GM11168 (cell line): Measurements from ENCODE around the gene MB21D2.

Experiments used
- in situ Hi-C: fragments of 300-500 bp; cut with MboI; formaldehyde crosslinking; loops from one replicate; pipeline ENCODE4 v1.12.0; 2022; ENCODE audit warnings: low sequenced_read_pairs; ENCODE audit not compliant: unreplicated experiment

The MB21D2 gene

DNA sequence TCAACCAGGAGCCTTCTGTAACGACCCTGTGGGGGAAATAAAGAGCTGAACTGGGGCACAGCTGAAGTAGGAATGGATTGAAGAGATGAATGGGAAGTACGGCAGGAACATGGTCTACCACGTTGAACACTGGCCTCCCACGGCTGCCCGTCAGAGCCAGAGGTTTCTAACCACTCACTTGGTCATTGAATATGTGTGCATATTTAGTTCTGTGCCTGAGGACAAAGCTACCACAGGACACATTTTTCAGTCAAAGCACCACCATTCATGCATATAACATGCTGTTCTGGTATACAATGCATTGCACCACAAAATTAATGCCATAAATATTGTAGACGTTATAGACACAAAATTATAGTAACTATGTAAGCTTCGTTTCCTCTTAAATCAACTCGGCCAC is 75.5 kb downstream of the MB21D2 start:
- in situ Hi-C loops: no loop called here

DNA sequence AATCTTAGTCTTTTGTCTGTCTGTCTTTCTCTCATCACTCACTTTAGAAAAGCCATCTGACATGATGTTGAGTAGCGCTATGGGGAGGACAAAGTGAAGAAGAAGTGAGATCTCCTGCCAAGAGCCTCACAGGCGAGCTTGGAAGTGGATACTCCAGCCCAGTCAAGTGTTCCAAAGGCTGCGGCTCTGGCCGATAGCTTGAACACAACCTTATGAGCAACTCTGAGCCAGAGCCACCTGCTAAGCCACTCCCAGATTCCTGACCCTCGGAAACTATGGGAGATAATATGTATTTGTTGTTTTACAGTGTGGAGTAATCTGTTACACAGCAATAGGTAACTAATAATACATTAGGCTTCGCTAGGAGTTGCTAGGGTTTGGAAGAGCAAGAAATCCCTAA is 76.2 kb downstream of the MB21D2 start:
- in situ Hi-C loops: no loop called here

DNA sequence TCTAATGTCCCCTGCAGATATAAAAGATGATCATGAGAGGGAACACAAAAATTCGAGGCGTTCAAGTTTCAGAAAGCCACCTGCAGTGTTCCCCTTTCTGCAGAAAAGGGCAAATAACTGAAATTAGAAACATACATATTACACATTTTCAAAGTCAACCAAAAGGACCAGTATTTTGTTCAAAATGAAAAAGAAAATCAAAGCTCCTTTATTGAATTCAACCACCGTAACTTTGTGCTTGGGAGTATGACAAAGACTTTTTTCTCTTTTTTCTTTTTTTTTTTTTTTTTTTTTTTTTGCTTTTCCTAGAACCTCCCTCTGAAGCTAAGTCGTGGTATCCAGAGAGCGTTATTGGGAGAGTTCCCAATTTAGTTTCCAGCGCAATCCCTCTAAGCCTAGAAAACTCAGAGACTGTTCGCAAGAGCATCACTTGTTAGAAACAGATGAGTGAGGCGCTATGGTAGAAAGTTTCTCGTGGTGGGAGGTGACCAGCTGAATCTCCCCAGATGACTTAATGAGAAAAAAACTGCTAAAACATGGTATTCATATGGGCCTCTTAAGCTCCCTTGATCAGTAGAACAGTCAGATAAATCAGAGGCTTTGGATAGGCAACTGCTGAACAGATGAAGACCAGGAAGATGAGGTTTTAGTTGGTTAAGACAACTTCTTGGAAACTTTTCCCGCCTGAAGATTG is 77.4 kb downstream of the MB21D2 start:
- in situ Hi-C loops: no loop called here

DNA sequence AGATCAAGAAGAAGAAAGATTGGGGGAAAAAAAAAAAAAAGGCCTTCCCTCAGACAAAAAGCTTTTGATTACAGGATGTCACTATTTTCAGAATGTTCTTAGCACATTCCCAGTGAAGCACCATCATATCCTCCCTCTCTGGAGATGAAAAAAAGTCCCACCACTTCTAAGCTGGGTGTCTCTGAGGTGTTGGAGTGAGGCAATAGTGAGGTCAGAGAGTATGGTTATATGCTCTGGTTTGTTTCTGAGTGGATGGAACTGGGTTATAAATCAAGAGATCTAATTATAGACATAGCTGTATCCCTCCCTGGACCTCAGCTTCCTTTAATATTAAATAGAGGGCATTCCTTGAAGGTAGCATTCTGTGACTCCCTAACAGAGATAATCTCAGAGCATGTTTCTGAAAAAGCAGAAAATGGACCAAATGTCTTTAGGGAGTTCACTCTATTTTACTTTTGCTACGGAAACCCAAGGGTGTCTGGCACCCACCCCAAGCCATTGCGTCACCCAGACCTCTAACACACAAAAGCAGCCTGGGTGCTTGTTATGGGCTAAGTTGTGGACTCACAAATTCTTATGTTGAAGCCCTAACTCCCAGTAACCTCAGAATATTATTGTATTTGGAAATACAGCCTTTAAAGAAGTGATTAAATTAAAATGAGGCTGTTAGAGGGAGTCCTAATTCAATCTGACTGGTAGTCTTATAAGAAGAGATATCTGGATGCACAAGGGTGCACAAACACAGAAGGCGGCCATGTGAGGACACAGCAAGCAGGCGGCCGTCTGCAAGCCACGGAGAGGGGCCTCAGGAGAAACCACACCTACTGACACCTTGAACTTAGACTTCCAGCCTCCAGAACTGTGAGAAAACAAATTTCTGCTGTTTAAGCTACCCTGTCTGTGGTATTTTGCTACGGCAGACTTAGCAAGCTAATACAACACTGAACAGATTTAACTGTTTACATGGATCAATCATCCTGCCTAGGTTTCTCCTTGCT is 81.5 kb downstream of the MB21D2 start:
- in situ Hi-C loops: loop anchor here (10.0 kb wide), 1 partner anchor 59 kb away; no protein-coding TSS in a partner anchor

DNA sequence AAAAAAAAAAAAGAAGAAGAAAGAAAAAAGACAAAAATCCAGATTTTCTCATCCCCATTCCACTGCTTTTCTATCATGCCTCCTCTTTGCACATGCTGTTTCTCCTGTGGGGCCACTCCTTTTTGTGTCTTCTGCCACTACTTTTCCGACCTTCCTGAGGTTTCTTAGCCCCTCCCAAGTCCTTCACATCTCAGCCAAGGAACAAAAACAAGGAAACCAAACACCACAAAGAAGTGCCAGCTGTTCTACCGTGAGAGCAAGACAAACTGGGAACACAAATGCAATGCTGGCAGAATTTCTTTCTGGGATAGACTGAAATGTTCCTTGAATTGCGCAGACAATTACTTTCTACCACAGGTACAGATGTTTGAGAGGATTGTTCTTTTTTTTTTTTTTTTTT is 83.2 kb downstream of the MB21D2 start:
- in situ Hi-C loops: loop anchor here (10.0 kb wide), 1 partner anchor 60 kb away; no protein-coding TSS in a partner anchor

DNA sequence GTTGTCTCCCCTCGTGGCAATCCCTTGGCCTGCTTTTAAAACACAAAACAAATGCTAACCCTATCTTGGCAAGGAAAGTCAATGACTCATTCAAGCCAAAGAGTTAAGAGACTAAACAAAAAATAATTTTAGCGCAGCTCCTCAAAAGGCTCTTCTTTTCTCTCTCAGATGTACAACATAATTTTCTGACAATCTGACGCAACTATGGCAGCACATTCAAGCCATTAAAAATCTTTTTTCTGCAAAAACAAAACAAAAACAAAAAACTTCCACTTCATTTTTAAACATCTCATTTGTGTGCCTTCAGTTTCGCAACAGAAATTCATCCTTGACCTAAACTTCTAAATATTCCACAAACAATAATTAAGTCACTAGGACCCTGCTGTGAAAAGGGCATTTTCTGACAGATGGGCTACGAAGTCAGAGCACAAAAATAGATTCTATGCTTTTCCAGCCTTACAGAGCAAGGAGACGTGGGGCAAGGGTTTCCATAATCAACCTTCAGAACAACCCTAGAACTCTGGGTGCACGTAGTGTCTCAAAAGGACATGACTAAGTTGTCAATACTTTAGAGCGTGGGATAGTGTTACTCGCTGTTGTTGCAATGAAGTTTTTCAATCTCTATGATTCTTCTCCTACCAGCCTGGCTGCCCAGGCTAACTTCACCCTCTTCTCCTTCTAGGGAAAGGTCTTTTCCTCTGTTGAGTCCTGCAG is 84.3 kb downstream of the MB21D2 start:
- in situ Hi-C loops: loop anchor here (10.0 kb wide), 1 partner anchor 61 kb away; no protein-coding TSS in a partner anchor

DNA sequence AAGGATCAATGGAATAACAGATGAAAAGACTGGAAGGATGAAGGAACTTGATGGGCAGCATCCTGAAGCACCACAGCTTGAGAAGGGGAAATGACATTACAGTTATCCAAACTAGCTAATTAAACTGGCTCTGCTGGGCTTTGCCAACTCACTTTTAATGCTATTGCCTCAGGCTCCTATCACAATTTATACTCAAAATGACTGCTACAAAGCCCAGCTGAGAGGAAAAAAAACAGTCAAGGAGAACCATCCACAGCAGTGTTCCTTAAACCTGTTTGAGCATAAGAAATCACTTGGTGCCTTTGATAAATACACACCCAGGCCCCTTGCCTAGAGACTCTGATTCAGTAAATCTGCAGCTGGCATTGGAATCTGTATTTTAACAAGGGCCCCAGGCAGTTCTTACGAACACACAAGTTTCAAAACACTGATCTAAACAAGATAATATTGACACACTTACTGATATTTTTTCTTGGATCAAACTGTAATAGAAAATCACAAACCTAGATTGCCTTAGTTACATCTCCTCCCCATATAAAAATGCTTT is 85.8 kb downstream of the MB21D2 start:
- in situ Hi-C loops: loop anchor here (10.0 kb wide), 1 partner anchor 63 kb away; no protein-coding TSS in a partner anchor

DNA sequence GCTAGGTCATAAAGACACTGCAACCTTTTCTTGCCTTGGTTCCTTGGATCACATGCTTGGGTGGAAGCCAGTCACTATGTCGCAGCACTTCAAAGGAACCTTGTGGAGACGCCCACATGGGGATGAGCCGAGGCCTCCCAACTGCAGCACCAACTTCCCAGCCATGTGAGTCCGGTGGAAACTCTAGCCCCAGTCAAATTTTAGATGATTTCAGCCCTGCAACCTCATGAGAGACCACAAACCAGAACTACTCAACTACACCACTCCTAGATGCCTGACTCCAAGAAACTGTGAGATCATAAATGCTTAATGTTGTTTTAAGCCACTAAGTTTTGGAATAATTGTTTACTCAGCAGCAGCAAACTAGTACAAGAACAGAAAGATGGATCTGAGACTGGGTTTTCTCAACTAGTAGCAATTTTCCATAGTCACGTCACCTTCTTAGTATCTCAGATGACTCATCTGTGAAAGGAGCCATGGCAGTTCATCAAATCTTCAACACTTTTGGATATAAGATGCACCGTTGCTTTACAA is 86.5 kb downstream of the MB21D2 start:
- in situ Hi-C loops: loop anchor here (10.0 kb wide), 1 partner anchor 64 kb away; no protein-coding TSS in a partner anchor

DNA sequence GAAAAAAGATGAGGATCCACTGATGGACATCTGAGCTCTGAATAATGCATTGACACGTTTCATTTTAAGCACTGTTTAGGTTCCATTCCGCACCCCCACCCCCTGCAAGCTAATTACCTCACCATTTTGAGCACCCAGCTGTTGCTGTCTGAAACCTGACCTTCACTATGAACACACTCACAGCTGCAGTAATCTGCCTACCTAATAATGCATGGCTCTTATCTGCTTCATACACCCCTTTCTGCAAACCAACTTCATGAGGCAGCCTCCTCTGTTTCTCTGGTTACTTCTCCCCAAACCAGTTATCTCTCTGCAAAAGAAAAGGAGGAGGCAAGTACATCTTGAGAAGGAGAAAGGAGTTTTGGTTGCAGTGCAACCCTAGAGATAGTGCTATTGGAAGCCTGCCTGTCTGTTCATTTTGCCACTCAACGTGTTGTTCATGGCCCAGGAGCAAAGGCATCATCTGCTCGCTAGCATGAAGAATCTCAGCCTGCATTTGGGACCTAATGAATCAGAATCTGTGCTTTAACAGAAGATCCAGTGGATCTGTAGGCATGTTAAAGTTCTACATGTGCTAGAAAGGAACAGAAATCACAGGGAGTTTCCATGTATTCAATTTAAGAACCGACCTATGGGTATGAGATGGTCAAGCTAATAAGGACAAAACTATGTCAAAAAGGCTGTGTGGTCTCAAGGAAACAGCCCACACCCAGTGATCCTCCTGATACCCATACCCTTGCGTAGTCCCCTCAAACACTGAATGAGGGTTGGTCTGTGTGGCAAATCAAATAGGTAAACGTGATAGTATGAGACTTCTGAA is 87.2 kb downstream of the MB21D2 start:
- in situ Hi-C loops: loop anchor here (10.0 kb wide), 1 partner anchor 64 kb away; no protein-coding TSS in a partner anchor

DNA sequence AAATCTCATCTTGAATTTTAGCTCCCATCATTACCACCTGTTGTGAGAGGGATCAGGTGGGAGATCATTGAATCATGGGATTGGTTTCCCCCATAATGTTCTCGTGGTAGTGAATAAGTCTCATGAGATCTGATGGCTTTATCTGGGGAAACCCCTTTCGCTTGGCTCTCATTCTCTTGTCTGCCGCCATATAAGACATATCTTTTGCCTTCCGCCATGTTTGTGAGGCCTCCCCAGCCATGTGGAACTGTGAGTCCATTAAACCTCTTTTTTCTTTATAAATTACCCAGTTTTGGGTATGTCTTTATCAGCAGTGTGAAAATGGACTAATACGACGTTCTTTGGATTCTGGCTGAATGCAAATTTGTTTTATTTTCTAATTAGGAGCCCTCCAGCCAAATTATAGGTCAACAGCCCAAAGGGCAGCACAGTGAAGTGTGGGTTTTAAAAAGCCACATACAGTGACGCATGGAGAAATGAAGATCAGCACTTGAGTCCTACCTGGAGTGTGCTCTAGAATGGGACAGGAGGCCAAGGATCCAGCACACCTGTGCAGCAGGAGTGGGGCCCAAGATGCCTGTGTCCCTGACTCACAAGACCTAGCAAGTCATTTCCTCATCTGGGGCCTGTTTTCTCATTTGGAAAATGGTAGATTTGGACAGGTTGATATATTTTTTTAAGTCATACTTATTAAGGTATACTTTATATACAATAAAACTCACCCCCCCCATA is 89.6 kb downstream of the MB21D2 start:
- in situ Hi-C loops: no loop called here

DNA sequence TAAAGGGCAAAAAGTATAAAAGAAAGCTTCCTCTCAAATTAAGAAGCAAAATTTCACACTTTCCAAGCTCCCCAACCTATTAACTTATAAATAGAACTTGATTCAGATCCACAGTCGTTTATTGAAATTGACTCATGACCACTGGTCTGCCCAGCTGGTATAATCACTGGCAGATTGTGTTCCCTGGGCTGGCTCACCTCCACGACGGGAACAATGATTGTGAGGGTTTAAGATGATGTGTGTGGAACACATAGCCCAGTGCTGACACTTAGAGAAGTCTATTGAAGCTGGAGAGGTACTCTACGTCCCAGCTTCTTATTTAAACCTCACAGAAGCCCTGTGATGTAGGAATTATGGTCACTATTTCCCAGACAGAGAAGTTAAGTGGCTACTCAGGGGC is 90.4 kb downstream of the MB21D2 start:
- in situ Hi-C loops: no loop called here

DNA sequence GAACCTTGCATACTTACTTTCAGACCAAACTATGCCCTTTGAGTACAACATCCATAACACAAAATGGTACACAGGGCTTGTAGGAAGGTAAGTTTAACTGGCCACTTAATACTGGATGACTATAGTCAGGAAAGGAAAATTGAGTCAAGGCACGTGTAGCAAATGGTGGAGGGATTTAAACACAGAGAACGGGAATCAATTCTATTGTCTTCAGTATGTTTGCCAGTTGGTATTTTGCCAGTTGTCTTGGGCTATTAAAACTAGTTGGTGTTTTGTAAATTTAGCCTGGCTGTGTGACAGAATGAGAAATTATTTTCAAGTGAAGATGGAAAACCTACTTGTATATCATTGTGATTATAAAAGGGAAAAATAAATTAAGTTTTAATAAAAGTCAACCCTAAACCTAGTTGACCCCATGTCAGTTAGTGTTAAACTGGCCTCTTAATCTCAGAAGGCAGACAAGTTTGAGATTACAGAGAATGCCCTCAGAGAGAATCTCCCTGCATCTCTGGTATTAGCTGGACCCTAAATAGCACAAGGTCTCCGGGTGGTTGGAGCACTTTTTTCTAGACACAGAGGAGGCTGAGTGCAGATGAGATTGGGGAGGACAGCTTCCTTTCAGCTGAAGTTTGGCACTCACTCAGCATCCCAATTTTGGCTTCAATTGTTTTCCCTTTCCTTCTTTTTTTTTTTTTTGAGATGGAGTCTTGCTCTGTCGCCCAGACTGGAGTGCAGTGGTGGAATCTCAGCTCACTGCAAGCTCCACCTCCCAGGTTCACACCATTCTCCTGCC is 91.2 kb downstream of the MB21D2 start:
- in situ Hi-C loops: no loop called here

DNA sequence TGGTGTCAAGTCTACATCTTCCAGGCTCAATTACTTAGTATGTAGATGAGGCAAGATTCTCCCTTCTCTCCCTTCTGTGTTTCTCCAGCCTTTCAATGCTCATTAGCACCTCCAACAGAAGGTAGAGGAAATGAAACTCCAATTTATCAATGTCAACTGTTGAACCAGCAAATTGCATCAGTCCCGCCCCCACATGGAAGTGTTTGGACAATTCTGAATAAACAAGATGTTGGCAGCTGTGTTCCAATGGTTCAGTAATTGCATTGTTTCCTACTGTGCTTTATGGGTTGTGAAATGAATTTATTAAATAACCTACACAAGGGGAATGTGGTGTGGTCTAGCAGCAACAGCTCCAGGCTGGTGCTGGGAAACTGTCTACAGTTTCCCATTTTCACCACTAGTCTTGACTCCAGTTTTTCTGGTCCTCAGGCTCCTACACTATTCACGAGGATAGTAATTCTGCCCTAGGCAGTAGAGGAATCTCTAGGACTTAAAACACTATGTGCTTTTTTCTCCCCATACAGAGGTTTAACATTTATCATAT is 91.9 kb downstream of the MB21D2 start:
- in situ Hi-C loops: no loop called here

DNA sequence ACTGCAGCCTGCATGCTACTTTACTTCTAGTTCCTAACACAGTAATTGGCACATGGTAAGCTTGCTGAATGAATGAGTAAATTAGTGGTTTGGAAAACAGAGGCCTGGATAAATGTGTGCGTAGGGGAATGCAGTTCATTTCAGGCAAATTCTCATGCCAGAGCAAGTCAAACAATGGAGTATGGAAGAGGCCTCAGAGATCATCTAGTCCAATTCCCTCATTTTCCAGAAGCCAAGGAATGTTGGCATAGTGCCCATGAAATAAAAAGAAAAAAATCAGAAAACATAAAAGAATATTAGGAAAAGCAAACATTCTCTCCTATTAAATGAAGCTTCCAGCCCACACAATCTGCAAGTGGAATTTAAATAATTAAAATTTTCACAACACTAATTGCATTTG is 92.4 kb downstream of the MB21D2 start:
- in situ Hi-C loops: no loop called here

DNA sequence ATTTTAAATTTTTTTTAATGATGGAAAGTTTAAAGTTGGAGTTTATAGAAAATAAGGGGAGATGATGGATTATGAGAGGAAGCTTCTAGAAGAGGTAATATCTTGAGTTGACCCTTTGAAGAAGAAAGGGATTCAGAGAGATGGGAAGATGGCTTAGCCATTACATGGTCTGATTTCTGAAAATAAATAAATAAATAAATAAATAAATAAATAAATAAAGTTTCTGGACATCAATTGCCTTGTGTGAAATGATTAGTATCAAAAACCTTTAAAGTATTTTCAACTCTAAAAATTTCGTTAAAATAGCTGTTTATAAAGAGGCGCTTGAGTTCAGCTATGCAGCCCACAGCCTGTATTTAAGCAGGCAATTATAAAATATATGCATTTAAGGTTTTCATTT is 93.3 kb downstream of the MB21D2 start:
- in situ Hi-C loops: loop anchor here (25.0 kb wide), 1 partner anchor 738 kb away; the partner anchor contains the start of gene ATP13A4

DNA sequence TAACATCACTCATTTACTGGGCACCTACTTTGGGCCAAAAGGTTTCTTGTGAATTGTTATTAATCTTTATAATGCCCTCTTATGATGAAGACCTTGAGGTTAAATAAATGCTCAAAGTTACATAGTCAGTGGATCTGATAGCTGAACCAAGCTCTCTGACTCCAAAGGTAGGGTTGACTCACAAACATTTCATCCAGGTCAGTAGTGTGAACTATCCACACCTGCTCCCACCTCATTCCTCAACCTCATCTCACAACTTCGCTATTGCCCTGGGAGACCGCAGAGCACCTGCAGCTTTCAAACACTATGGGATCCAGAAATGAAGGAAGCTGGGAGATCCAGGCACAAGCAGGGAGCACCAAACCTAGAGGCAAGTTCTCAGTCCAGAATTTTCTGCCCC is 96.5 kb downstream of the MB21D2 start:
- in situ Hi-C loops: loop anchor here (25.0 kb wide), 1 partner anchor 741 kb away; the partner anchor contains the start of gene ATP13A4

DNA sequence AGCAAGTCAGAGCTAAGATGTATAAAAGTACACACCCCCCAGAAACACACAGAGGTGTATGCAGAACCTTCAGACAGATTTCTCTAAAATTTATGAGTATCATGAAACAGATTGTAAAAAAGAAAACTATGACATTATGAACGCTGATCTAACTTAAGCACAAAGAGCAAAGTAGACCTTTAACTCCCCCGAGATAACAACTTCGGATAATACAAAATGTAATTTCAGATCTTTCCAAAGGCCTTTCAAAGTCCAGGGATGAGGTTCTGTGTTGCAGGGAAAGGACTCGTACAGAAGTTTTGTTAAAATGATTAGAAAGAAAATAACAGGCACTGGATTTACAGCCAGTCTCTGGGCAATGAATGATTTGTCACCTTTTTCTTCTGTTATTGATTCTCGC is 97.5 kb downstream of the MB21D2 start:
- in situ Hi-C loops: loop anchor here (25.0 kb wide), 1 partner anchor 742 kb away; the partner anchor contains the start of gene ATP13A4
